ACC112 (cell line): ENCODE results near the gene HTR6.

Source experiments
- H2AFZ ChIP-seq: fragments of 200-600 bp; sonication (generic); one replicate; pipeline ENCODE4 v1.6.0; 2017; ENCODE audit warnings: antibody characterized with exemption, low read length; ENCODE audit not compliant: unreplicated experiment
- H3K27ac ChIP-seq: fragments of 200-600 bp; sonication (generic); 2 replicates; pipeline ENCODE4 v1.5.1; 2014; ENCODE audit warnings: low read depth, mild to moderate bottlenecking, antibody characterized with exemption, low read length, moderate library complexity
- H3K27me3 ChIP-seq: fragments of 200-600 bp; sonication (generic); 2 replicates; pipeline ENCODE4 v1.6.1; 2014; ENCODE audit warnings: mild to moderate bottlenecking, antibody characterized with exemption, low read length, moderate library complexity, mixed read lengths; ENCODE audit not compliant: insufficient read depth
- H3K36me3 ChIP-seq: fragments of 200-600 bp; sonication (generic); 2 replicates; pipeline ENCODE4 v1.6.1; 2016; ENCODE audit warnings: mild to moderate bottlenecking, antibody characterized with exemption, low read length, moderate library complexity, mixed read lengths; ENCODE audit not compliant: insufficient read depth
- H3K4me1 ChIP-seq: fragments of 200-600 bp; sonication (generic); one replicate; pipeline ENCODE4 v1.6.1; 2016; ENCODE audit warnings: low read length, mixed read lengths; ENCODE audit not compliant: insufficient read depth, unreplicated experiment, control insufficient read depth
- H3K4me3 ChIP-seq: fragments of 200-600 bp; sonication (generic); 2 replicates; pipeline ENCODE4 v1.5.1; 2014; ENCODE audit warnings: mild to moderate bottlenecking, low read depth, low read length
- H3K79me2 ChIP-seq: fragments of 200-600 bp; sonication (generic); one replicate; pipeline ENCODE4 v1.6.0; 2016; ENCODE audit warnings: low read length; ENCODE audit not compliant: control insufficient read depth, unreplicated experiment, insufficient read depth

HTR6 gene

GRCh38 chr1:19656780-19657466 is 7.8 kb upstream of the HTR6 start:
- no peaks in the 10 kb centered on the region for H3K27me3 ChIP-seq
- no peak overlapping the region for H3K27ac ChIP-seq
- no peak overlapping the region for H2AFZ ChIP-seq
- H3K79me2 ChIP-seq: peaks cover 3% of the 10 kb centered on the region
- H3K4me3 ChIP-seq: no peak overlapping the region
- peaks cover 26% of the 10 kb centered on the region for H3K4me1 ChIP-seq
- no peaks in the 10 kb centered on the region for H3K36me3 ChIP-seq

- Histone ChIP-seq H3K4me1 (peaks cover 20% of the 10 kb centered on the region), H3K79me2 (peaks cover 3% of the 10 kb centered on the region), H3K27me3 (no peaks in the 10 kb centered on the region), H3K36me3 (no peaks in the 10 kb centered on the region), H2AFZ (no peak overlapping the region), H3K4me3 (no peak overlapping the region), H3K27ac (no peak overlapping the region)
These were observed 7.2 kb upstream of the HTR6 start for GRCh38 chr1:19657511-19657910.

- peaks cover 5% of the 10 kb centered on the region for H3K27me3 ChIP-seq
- H3K4me1 ChIP-seq: peaks cover 18% of the 10 kb centered on the region
- H2AFZ ChIP-seq: no peak overlapping the region
- H3K36me3 ChIP-seq: no peaks in the 10 kb centered on the region
- H3K4me3 ChIP-seq: no peak overlapping the region
- H3K27ac ChIP-seq: no peak overlapping the region
- peaks cover 3% of the 10 kb centered on the region for H3K79me2 ChIP-seq
These were observed 6.5 kb upstream of the HTR6 start for GRCh38 chr1:19658186-19658585.

- Histone ChIP-seq H2AFZ (no peak overlapping the region), H3K27ac (no peak overlapping the region), H3K27me3 (peaks cover 36% of the 10 kb centered on the region), H3K79me2 (no peaks in the 10 kb centered on the region), H3K36me3 (no peaks in the 10 kb centered on the region), H3K4me1 (peaks cover 4% of the 10 kb centered on the region), H3K4me3 (no peak overlapping the region)
These were observed 2.9 kb upstream of the HTR6 start for GRCh38 chr1:19661721-19662228.

GRCh38 chr1:19662313-19662712 is 2.4 kb upstream of the HTR6 start:
- no peak overlapping the region for H3K27ac ChIP-seq

GRCh38 chr1:19665186-19665495 is 466 bp downstream of the HTR6 start:
- Histone ChIP-seq H3K4me1 (no peaks in the 10 kb centered on the region), H3K79me2 (no peaks in the 10 kb centered on the region), H3K4me3 (peak overlapping the region; percentile 48), H3K36me3 (no peaks in the 10 kb centered on the region), H3K27ac (no peak overlapping the region), H3K27me3 (peaks cover 61% of the 10 kb centered on the region), H2AFZ (no peak overlapping the region)

More at GRCh38 chr1:19662313-19662712, 2.4 kb upstream of the HTR6 start:
- no peak overlapping the region for H2AFZ ChIP-seq
- H3K79me2 ChIP-seq: no peaks in the 10 kb centered on the region
- H3K4me1 ChIP-seq: peaks cover 4% of the 10 kb centered on the region
- H3K27me3 ChIP-seq: peaks cover 41% of the 10 kb centered on the region
- H3K36me3 ChIP-seq: no peaks in the 10 kb centered on the region
- no peak overlapping the region for H3K4me3 ChIP-seq

GRCh38 chr1:19665496-19666465 is 1.1 kb downstream of the HTR6 start:
- no peak overlapping the region; the same call in 1 of the 2 replicates for H3K4me3 ChIP-seq
- H3K36me3 ChIP-seq: no peaks in the 10 kb centered on the region
- H3K4me1 ChIP-seq: no peaks in the 10 kb centered on the region
- H3K27ac ChIP-seq: no peak overlapping the region
- H3K79me2 ChIP-seq: no peaks in the 10 kb centered on the region
- H2AFZ ChIP-seq: no peak overlapping the region
- H3K27me3 ChIP-seq: peaks cover 61% of the 10 kb centered on the region

GRCh38 chr1:19668888-19669287 is 4.2 kb downstream of the HTR6 start:
- Histone ChIP-seq H3K4me1 (no peaks in the 10 kb centered on the region), H2AFZ (no peak overlapping the region), H3K27me3 (peaks cover 61% of the 10 kb centered on the region), H3K36me3 (no peaks in the 10 kb centered on the region), H3K4me3 (no peak overlapping the region), H3K27ac (no peak overlapping the region), H3K79me2 (no peaks in the 10 kb centered on the region)

GRCh38 chr1:19670787-19671186 is 6.1 kb downstream of the HTR6 start:
- Histone ChIP-seq H3K36me3 (no peaks in the 10 kb centered on the region), H3K4me1 (no peaks in the 10 kb centered on the region), H3K27ac (no peak overlapping the region), H3K79me2 (no peaks in the 10 kb centered on the region), H2AFZ (no peak overlapping the region), H3K4me3 (no peak overlapping the region), H3K27me3 (peaks cover 49% of the 10 kb centered on the region)

- H3K27me3 ChIP-seq: peaks cover 35% of the 10 kb centered on the region
- no peak overlapping the region for H2AFZ ChIP-seq
- H3K79me2 ChIP-seq: no peaks in the 10 kb centered on the region
- no peak overlapping the region for H3K27ac ChIP-seq
- H3K4me1 ChIP-seq: no peaks in the 10 kb centered on the region
- no peak overlapping the region for H3K4me3 ChIP-seq
- H3K36me3 ChIP-seq: no peaks in the 10 kb centered on the region
These were observed 7.6 kb downstream of the HTR6 start for GRCh38 chr1:19672237-19672636.
